Keratinocyte (primary cell): ENCODE measurements around the gene ARSK. TPM values are rescaled to one million over a fixed set of nuclear protein-coding genes. Genes with fewer than 3 reads are reported as not detected.

ENCODE experiments used
- DNase-seq: peaks from one replicate; pipeline ENCODE4 v3.0.0-alpha.2; 2011; ENCODE audit warnings: low read depth, missing footprints, low spot score
- FAIRE-seq: peaks from 2 replicates; lab custom pipeline; 2011; peaks lifted over from hg19 to GRCh38; lab: Jason Lieb, UNC
- H2AFZ ChIP-seq: 2 replicates; pipeline ENCODE4 v1.6.0; 2012; ENCODE audit warnings: low read length, control low read depth, inconsistent platforms; ENCODE audit not compliant: control insufficient read depth
- H3K27ac ChIP-seq: 2 replicates; pipeline ENCODE4 v1.5.1; 2011; ENCODE audit warnings: low read length; ENCODE audit not compliant: control insufficient read depth, insufficient read depth
- H3K27me3 ChIP-seq: 3 replicates; pipeline ENCODE4 v1.6.0; 2011; ENCODE audit warnings: low read length; ENCODE audit not compliant: control insufficient read depth, insufficient read depth; ENCODE audit errors: extremely low read depth
- H3K36me3 ChIP-seq, 2 experiments: 2 replicates in 1 of 2; 3 replicates in 1 of 2; pipeline ENCODE4 v1.5.1; 2011; ENCODE audit warnings: low read length in 2 of 2, mild to moderate bottlenecking in 1 of 2; ENCODE audit not compliant: control insufficient read depth in 2 of 2, insufficient read depth in 2 of 2; ENCODE audit errors: extremely low read depth in 1 of 2
- H3K4me1 ChIP-seq: 3 replicates; pipeline ENCODE4 v1.5.1; 2011; ENCODE audit warnings: low read length; ENCODE audit not compliant: control insufficient read depth, insufficient read depth; ENCODE audit errors: extremely low read depth
- H3K4me2 ChIP-seq: 3 replicates; pipeline ENCODE4 v1.6.0; 2011; ENCODE audit warnings: low read depth, low read length; ENCODE audit not compliant: control insufficient read depth, insufficient read depth; ENCODE audit errors: extremely low read depth
- H3K4me3 ChIP-seq, 3 experiments: fragments of 200-600 bp in 1 of 3; sonication (generic) in 1 of 3; 2 replicates in 2 of 3; 3 replicates in 1 of 3; pipeline ENCODE4 v1.5.1; 2011 to 2016; ENCODE audit warnings: low read length in 3 of 3, mild to moderate bottlenecking in 3 of 3, control low read depth in 2 of 3, inconsistent platforms in 1 of 3, low read depth in 1 of 3, mixed read lengths in 1 of 3, mixed run types in 1 of 3, moderate library complexity in 1 of 3; ENCODE audit not compliant: control insufficient read depth in 2 of 3, insufficient read depth in 2 of 3; ENCODE audit errors: extremely low read depth in 1 of 3
- H3K79me2 ChIP-seq: 2 replicates; pipeline ENCODE4 v1.6.0; 2012; ENCODE audit warnings: low read length; ENCODE audit not compliant: control insufficient read depth, insufficient read depth
- H3K9ac ChIP-seq: 3 replicates; pipeline ENCODE4 v1.6.0; 2011; ENCODE audit warnings: low read length; ENCODE audit not compliant: control insufficient read depth, insufficient read depth; ENCODE audit errors: extremely low read depth
- H3K9me1 ChIP-seq: 3 replicates; pipeline ENCODE4 v1.6.0; 2011; ENCODE audit warnings: low read length; ENCODE audit not compliant: control insufficient read depth, insufficient read depth; ENCODE audit errors: extremely low read depth
- H3K9me3 ChIP-seq: 2 replicates; pipeline ENCODE4 v1.5.1; 2012; ENCODE audit warnings: low read depth, low read length; ENCODE audit not compliant: control insufficient read depth
- H4K20me1 ChIP-seq: 3 replicates; pipeline ENCODE4 v1.6.0; 2011; ENCODE audit warnings: low read length; ENCODE audit not compliant: control insufficient read depth, insufficient read depth; ENCODE audit errors: extremely low read depth
- EZH2 ChIP-seq: IDR thresholded peaks from one replicate; pipeline ENCODE4 v1.6.1; 2012; ENCODE audit warnings: inconsistent platforms, mild to moderate bottlenecking, low read length, moderate library complexity
- dilution Hi-C: fragments of 300-500 bp; cut with MboI; formaldehyde crosslinking; loops from one replicate; pipeline ENCODE4 v1.7.0; 2020; ENCODE audit warnings: low sequenced_read_pairs; ENCODE audit not compliant: extremely low pct_ligation_motif_present
- polyA plus RNA-seq, 5 experiments: library from polyadenylated mRNA; depleted of rRNA in 3 of 5; stranded (reverse) in 3 of 5; stranded (forward) in 1 of 5; unstranded in 1 of 5; fragments of >200 nt; gene quantifications; 1 replicate in 1 of 5; 2 replicates in 3 of 5; 3 replicates in 1 of 5; pipeline versions ENCODE4 v1.2.1 to v1.2.3, GENCODE V29; 2011 to 2012; ENCODE audit warnings: missing spikeins in 2 of 5, low read depth in 1 of 5, low replicate concordance in 1 of 5
- TF ChIP-seq, protein P1 (sequence below), 3 experiments: IDR thresholded peaks in 1 of 3; conservative IDR thresholded peaks in 1 of 3; optimal IDR thresholded peaks in 1 of 3; 2 replicates in 2 of 3; 3 replicates in 1 of 3; pipeline versions ENCODE3 to v1.5.1; 2011; ENCODE audit warnings: low read length in 3 of 3, mild to moderate bottlenecking in 3 of 3, moderate library complexity in 2 of 3, control low read depth in 1 of 3, inconsistent platforms in 1 of 3; ENCODE audit not compliant: insufficient read depth in 2 of 3; ENCODE audit errors: extremely low read depth in 1 of 3

Gene ARSK
- polyA plus RNA-seq, 1 donor (not counting 4 experiments of a cell fraction or from before 2014, with no cell fraction given) = 9.3 TPM

DNA sequence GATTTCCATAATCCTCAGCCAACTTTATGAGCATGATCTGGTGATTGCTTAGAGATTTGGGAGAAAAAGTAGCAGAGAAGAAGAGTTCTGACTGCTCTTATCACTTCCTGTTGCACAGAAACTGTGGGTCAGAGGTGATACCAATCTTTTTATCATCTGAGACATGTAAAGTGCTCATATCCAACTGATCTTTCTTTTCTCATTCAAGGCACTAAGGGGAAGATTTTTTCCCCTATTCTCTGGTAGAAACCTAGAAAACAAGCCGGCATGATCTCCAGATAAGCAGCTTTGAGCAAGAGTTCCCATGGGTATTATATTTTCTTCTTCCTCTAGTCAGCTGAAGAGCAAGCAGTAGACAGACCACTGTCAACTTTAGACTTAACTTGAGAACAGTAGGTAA lies 36.0 kb downstream of the ARSK start:
- no peaks in the 10 kb centered on the region for H3K27me3 ChIP-seq
- no peaks in the 10 kb centered on the region for H3K9me1 ChIP-seq
- DNase-seq = no peak

DNA sequence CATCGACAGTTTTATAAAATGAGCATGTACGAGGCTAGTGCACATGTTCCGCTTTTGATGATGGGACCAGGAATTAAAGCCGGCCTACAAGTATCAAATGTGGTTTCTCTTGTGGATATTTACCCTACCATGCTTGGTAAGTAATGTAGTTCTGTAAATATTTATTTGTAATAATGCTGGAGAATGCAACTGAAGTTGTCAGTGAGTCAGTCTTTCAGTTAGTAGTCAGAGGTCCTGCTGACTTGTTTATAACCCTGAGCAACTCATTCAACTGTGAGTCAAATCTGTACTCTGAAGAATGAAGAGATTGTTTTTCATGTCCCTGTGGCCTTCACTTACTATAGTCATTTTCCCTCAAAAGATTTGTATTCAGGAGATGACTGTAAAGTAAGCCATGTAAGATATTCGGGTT lies 36.6 kb downstream of the ARSK start:
- Histone ChIP-seq H3K9me1 (no peaks in the 10 kb centered on the region), H3K4me2 (no peak overlapping the region), H3K9me3 (no peaks in the 10 kb centered on the region), H3K4me1 (peaks cover 11% of the 10 kb centered on the region), H4K20me1 (no peaks in the 10 kb centered on the region), H3K27me3 (no peaks in the 10 kb centered on the region), H3K27ac (peak overlapping the region; percentile 44), H3K79me2 (no peaks in the 10 kb centered on the region), H2AFZ (no peak overlapping the region), H3K4me3 (no peak overlapping the region), H3K36me3 (no peaks in the 10 kb centered on the region), H3K9ac (no peak overlapping the region)
- DNase-seq = peak; percentile 48
- TF ChIP-seq, protein P1, sequence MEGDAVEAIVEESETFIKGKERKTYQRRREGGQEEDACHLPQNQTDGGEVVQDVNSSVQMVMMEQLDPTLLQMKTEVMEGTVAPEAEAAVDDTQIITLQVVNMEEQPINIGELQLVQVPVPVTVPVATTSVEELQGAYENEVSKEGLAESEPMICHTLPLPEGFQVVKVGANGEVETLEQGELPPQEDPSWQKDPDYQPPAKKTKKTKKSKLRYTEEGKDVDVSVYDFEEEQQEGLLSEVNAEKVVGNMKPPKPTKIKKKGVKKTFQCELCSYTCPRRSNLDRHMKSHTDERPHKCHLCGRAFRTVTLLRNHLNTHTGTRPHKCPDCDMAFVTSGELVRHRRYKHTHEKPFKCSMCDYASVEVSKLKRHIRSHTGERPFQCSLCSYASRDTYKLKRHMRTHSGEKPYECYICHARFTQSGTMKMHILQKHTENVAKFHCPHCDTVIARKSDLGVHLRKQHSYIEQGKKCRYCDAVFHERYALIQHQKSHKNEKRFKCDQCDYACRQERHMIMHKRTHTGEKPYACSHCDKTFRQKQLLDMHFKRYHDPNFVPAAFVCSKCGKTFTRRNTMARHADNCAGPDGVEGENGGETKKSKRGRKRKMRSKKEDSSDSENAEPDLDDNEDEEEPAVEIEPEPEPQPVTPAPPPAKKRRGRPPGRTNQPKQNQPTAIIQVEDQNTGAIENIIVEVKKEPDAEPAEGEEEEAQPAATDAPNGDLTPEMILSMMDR (optimal IDR thresholded peaks at IDR 0.05 in 1 of 3, IDR thresholded peaks at IDR 0.05 in 1 of 3, conservative IDR thresholded peaks at IDR 0.05 in 1 of 3; ENCODE audit: extremely low read depth in 1 of 3, insufficient read depth in 2 of 3, low read length in 3 of 3) = no peak
- no peak for TF ChIP-seq EZH2
- peak; percentile 77 for FAIRE-seq
- dilution Hi-C loops = no loop called here

More for the DNA sequence above, 36.0 kb downstream of the ARSK start:
- Histone ChIP-seq H2AFZ (no peak overlapping the region), H3K9ac (no peak overlapping the region), H3K36me3 (no peaks in the 10 kb centered on the region), H3K79me2 (no peaks in the 10 kb centered on the region), H3K27ac (peak overlapping the region; percentile 32), H3K4me2 (no peak overlapping the region), H3K9me3 (no peaks in the 10 kb centered on the region), H4K20me1 (no peaks in the 10 kb centered on the region), H3K4me1 (peaks cover 11% of the 10 kb centered on the region), H3K4me3 (no peak overlapping the region)
- dilution Hi-C loops = no loop called here
- TF ChIP-seq EZH2 = no peak
- TF ChIP-seq, protein P1 (optimal IDR thresholded peaks at IDR 0.05 in 1 of 3, IDR thresholded peaks at IDR 0.05 in 1 of 3, conservative IDR thresholded peaks at IDR 0.05 in 1 of 3; ENCODE audit: extremely low read depth in 1 of 3, insufficient read depth in 2 of 3, low read length in 3 of 3) = no peak
- no peak for FAIRE-seq
